Daoy (cell line): ENCODE measurements around the gene LKAAEAR1. TPM values are rescaled to one million over a fixed set of nuclear protein-coding genes. Genes with fewer than 3 reads are reported as not detected.

ENCODE experiments used
- DNase-seq: peaks from one replicate; pipeline ENCODE4 v3.0.0-alpha.2; 2015; ENCODE audit warnings: low read depth
- total RNA-seq: library from RNA; depleted of rRNA; stranded (reverse); fragments of >200 nt; shearing (Covaris generic); gene quantifications from 2 replicates; pipeline ENCODE4 v1.2.3, GENCODE V29; 2014

LKAAEAR1 gene
- total RNA-seq, 1 experiment from 2014 or later = not detected

DNA sequence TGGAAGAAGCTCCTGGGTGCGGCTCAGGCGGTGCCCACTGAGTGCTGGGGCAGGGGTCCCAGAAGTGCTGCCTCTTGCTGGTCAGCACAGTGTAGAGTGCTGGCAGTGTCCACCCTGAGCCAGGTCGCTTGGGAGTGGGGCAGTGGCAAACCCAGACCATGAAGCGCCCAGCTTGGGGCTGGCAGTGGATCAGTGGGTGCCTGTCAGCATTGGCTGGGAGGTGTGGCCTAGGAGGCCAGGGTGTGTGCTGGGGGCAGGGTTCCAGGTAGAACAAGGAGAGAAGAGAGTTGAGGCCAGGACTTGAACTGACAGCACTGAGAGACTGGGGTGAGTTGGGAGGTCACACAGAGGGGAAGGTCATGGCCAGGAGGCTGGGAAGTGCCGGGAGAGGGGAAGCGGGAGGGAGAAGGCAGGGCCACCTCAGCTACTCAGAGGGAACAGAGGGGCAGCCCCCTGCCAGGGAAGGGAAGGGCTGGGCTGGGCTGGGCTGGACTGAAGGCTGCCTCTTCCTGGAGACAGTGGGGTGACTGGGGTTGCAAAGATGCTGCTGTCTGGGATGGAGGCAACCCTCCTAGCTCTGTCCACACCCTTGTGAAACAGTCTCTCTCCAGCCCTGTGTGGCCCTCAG, 17.1 kb downstream of the LKAAEAR1 start:
- no peak for DNase-seq

DNA sequence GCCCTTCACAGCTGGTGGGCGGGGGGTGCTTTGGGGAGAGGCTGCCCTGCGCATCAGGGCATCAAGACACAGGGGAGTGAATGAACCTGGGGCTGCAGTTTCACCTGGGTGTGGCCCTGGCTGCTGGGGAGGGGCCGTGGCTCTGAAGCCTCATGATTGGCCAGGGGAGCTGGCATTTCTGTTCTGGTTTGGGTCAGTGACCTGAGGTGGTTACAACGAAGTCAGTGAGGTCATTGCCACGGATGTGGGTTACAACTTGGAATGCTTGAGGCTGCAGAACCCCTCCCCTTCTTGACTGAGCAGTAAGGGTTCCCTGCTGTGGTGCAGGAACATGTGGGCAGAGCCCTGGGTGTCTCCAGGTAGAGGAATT, 18.2 kb downstream of the LKAAEAR1 start:
- DNase-seq = peak; percentile 82

DNA sequence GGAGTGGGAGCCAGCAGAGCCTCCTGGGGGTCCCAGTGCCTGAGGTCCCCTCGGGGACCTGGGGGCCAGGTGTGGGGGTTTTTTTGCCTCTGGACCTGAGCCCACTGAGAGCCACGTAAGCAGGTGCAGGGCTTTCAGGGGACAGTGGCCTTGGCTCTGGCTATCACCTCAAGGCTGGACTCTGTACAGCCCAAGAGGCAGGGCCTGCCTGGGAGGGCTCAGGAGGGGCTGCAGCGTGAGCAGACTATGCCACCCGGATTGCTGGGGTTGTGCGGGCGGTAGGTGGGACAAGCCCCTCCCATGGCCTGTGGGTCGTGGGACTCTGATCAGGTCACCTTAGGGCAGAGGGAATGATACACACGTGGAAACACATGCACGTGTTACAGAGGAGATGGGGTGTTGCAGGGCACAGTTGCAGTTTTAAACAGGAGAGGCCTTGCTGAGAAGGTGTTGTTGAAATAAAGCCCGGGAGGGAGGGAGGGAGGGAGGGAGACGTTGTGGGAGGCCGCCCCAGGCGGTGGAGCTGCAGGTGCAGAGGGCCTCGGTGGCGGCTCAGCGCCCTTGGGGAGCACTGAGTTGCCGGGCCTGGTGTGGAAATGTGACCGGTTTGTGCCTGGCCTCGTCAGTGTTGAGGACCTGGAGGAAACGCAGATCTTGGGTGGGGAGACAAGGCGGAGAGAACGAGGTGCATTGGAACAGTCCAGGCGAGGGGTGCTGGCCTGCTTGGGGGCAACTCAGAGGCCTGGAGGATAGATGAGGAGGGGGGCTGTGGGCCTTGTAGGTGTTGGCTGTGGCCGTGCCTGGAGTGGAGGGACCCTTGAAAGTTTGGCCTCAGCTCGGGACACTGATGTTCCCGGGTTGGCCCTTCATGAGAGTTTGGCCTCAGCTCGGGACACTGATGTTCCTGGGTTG, 18.9 kb downstream of the LKAAEAR1 start:
- no peak for DNase-seq

DNA sequence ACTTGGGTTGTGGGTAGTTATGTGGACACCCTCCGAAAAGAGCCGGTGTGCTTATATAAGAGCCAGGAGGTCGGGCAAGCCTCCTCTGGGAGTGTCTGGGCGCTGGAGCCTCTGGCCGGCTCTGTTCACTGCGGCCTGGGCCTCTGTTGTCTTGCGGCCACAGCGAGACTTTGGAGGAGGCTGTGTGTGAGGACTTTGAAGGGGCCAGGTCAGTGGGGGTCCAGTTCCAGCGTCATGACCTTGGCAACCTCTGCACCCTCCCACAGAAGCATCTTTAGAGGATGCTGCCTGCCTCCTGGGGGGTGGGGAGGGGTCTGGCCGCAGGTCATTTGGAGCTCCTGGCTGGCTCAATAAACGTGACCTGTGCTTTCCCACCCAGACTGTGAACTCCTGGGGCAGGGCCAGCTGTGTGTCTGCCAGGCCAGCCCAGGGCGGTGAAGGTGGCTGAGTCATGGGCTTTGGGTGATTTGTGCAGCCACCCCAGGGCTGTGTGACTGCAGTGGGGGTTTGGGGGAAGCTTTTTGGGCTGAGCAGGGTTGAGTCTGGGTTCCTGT, 20.0 kb downstream of the LKAAEAR1 start:
- DNase-seq = peak; percentile 75

DNA sequence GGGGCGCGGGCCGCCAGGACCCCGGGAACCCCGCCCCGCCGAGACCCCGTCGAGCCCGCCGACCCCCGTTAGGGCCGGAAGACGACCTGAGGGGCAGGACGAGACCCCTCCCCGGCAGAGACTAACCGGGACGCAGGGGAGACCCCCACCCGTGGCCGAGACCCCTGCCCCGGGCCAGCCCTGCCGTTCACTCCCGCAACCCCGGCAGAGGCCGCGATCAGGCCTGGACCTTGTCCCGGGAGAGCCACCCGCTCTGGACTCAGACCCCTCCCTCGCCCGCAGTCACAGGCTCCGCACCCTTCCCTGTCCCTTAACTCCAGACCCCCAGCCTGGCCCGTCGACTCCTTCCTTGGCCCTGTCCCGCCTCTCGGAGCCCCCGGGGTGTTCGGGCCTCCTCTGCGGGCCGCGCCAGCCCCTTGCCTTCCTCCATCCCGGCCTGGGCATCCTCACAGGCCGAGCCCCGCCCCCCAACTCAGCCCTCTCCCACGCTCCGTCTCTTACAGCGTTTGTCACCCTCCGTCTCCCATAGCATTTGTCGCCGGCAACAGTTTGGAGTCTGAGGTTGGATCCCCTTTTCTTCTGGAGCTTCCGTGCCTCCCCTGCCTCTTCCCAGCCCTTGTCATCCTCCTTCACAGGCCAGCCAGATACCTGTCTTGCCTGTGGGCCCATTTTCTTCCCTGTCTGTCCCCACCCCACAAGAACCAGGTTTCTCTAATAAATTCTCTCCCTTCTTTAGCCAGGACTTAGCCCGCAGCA, 20.6 kb downstream of the LKAAEAR1 start:
- peak; percentile 34 for DNase-seq

DNA sequence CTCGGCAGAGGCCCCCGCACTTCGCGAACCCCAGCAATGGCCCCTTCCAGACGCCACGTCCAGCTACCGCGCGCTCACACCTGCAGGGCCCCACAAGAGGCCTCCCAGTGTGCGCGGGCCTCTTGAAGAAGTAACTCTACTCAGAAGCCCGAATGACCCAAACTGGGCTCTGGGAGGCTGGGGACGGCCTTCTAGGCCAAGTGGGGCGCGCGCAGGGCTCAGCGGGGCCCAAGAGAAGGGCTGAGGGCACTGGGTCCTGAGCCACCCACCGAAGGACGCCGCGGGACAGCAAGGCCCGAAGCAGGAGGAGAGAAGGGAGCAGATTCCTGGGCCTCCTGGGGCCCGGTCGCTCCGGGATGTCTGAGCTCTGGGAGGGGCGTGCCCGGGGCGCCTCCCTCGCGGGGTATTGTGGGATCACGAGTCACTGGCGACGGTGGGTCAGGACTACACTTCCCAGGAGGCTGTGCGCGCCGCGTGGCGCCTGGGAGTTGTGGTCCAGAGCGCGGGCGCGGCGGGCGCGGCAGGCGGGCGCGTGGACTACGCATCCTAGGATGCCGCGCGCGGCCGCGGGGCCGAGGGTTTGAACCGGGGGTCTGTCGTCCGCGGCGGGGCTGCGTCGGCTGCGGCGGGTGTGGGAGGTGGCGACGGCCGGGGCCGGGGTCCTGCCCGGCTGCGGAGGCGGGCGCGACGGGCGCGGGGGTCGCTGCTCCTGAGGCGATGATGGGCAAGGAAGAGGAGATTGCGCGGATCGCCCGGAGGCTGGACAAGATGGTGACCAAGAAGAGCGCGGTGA, 21.4 kb downstream of the LKAAEAR1 start, which contains the start of gene TCEA2:
TSS of gene TCEA2 (plus strand) at position 603 of the 793 bp plus-strand sequence. CDS start at position 718, 115 bp downstream.
- peak; percentile 97 for DNase-seq

DNA sequence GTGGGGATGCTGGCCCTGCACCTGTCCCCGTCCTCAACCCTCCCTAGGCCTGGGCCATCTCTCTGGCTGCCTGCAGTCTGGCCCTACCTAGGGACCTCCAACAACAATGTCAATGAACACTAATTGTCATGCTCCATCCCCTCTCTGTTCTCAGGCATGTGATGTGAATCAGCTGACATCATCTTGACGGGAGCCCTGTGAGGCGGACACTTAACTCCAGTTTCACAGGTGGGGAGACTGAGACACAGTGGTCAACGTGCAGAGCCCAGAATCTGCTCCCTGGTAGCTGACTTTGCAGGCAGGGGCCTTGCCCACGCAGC, 22.0 kb downstream of the LKAAEAR1 start:
- no peak for DNase-seq

DNA sequence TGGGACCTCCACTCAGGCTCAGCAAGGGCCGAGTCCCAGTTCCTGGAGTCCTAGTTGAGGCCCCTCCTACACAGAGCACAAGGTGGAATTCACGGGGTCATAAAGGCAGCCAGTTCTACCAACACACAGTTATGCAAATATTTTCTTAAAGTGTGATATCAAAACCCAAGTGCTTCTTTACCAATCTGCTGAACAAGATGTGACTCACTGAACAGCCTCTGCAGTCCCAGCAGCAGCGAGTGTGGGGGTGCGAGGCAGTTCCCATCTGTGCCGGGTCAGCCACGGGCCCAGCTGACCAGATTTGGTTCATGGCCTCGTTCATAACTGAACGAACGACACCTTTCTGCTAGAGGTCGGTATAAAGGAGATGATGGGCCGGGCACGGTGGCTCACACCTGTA, 25.7 kb downstream of the LKAAEAR1 start:
- DNase-seq = peak; percentile 52

DNA sequence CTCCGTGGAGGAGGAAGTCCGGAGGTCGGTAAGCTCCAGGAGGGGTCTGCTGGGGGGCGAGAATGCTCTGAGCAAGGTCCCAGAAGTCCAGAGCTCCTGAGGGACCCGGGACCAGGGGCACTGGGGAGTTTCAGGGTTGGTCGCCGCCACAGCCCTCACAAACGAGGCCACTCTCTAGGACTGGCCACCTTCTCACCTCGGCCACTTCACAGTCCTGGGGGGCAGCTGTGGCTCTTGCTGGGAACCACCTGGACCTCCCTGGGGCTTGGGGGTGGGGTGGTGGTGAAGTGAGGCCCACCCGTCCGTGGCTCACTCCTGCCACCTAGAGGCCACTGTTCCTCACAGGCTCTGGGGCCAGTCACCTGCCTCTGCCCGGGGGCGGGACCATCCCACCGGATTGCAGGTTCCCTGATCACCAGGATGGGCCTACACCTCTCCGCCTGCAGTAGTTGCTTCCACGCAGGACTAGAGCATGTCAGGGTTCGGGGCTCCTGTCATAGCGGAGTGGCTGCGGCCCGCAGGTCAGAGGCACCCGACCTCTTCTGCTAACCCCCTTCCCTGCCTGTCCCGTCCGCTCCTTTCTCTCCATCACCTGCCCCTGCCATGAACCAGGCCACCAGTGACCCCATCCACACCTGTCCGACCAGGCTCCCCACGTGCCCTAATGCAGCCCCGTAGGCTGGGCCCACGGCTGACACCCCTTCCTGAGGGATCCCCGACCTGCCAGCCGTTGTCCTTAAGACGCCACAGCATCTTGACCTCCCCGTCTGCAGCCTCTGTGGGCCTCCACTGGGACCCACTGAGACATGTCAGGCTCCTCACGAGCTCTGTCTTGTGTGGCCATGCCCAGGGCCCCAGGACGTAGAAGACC, 26.3 kb downstream of the LKAAEAR1 start:
- DNase-seq = peak; percentile 78

DNA sequence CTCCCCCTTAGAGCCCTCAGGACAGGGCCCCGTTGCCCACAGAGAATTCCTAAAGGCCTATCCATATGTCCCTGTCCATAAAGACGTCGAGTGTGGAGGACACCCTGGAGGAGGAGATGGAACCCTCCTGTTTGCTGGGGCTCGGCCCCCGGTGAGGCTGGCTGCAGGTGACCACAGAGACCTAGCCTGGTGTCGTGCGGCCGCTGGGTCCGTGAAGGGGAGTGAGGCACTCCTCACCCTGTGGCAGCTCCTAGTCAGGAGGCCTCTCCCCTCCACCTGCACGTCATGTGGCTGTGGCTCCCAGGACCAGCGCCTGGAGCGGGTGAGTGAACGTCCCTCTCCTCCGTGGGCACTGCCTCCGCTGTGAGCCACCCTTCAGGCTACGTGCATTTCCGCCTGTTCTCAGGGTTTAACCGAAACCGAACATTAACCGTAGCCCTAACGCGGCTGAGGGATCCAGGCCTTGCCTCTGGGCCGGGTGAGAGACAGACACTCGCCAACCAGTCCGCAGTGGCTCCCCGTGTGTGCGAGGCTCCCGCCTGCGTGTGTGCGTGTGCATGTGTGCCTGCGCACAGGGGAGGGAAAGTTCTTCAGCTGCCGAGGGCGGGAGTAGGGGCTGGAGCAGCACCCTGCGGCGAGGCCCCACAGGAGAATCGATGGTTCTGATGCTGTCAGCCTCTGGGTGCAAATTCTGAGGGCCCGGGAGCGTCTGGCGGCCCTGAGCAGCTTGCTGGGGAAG, 27.1 kb downstream of the LKAAEAR1 start:
- DNase-seq = no peak

DNA sequence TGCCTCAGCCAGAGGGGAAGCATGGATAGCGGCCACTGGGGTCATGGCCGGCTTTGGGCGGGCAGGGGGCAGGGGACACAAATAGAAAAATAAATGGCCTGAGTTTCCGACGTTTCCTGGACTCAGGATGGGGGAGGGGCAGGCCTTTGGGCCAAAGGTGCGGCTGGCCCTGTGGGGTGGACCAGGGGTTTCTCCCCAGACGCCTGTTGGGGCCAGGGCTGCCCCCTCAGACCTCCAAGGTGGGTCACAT, 27.6 kb downstream of the LKAAEAR1 start:
- no peak for DNase-seq

DNA sequence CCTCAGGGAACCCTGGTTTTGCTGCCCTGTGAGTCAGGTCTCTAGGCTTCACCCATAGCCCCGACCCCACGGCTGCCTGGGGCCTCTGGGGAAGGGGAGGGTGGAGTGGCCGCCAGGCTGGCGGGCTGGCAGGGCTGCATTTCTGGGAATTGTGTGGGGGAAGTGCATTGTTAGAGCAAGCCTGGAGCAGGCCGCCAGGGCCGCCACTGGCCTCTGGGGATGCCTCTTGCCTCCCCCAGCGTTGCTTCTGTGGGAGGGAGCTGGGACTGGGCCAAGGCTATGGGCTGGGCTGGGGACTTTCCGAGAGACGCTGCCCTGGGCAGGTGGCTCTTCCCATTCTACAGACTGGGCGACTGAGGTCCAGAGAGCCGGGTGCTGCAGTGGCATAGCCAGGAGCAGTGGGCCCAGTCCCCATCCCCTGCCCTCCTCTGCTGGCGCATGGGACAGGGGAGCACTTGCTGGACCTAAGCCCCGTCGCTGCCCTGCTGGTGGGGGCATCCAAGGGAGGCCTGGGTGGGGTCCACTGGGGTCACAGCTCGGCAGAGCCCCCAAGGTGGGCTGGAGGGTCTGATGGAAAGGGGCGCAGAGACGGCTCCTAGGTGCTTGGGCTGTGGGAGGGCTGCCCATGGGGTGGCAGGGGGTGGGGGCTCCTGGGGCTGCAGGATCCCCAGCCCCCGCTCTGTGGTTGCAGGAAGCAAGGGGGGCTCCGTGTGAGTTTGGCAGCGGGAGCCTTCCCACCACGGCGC, 28.1 kb downstream of the LKAAEAR1 start:
- peak; percentile 68 for DNase-seq

DNA sequence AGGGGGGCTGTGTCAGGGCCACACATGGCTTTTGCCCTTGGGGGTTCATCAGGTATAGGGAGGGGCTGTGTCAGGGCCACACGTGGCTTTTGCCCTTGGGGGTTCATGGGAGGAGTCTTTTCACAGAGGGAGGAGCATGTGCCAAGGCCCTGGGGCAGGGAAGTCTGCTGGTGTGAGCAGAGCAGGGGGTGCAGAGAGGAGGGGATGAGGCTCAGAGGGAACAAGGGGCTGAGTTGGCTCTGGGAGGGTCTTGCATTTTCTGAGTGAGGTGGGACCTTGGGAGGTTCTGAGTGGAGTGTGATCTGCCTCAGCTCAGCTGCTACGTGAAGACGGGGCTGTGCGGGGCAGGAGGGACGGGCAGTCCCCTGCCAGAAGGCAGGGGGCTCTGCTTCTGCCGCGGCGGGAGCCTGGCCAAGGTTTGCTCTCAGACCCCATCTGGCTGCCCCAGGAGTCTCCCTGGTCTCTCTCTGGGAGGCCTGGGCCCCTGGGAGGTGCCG, 28.8 kb downstream of the LKAAEAR1 start:
- no peak for DNase-seq

DNA sequence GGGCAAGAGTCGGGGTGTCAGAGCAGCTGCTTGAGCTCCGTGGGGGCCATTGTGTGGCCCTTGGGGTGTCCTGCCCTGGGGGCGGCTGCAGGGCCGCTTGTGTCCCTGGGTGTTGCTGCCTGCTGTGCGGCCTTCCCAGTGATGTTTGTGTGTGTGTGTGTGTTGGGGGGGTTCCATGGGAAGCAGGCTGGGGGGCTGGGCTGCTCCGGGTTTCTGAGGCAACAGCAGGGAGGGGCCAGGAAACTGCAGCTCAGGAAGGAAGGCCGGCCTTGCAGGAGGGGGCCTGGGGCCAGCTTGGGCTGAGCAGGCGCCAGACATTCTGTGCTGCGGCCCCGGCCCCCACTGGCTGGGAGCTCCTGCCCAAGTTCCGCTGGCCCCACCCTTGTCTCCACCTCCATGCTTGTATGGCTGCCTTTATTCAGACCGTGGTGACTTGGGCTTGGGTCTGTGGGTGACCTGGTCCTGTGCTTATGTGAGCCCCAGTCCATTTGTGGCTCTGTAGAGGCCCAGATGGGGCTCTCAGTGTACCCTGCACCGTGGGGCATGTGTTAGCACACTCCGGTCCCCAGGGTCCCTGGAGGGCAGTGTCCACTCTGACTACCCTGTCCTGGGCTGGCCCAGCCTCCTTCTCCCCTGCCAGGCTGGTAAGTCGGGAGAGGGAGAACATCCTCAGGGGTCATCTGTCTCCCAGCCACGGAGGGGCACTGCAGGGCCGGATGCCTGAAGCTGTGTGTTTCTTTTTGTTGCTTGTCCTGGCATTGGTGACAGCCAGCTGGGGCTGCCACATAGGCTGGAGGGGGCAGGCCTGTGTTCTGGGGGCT, 30.1 kb downstream of the LKAAEAR1 start:
- DNase-seq = peak; percentile 54

DNA sequence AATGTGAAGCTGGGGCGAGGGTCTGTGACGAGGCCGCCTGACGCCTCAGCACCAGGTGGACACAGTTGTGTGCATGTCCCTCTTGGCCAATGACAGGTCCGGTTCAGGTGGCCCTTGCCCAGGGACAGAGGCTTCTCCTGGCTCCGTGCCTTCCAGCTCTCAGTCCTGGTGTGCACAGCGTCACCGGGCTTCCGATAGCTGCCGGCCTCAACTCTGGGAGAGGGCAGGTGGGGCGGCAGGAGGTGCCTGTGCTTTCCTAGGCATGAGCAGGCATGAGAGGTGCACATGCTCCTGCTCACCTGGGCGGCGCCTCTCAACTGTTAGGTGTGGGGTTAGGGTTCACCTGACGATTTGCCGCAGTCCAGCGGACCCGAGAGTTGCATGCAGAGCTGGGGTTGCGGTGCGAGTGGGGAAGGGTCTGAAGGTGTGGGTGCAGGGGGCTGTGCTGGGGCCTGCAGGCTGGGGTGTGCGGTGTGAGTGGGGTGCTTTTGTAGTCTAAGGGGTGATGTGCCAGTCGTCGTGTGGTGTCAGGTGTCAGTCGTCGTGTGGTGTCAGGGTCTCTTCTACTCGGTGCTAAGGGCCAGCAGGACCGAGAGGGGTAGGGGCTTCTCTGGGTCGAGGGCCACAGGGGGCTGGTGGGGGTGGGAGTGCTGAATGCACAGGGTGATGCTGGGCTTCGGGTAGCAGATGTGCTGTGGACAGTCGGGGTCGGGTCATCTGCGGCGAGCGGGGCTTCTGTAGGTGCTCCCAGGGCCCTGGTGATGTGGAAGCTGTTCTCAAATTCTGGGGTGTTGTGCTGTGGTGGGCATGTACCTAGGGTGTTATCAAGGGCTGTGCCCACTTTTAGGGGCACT, 31.0 kb downstream of the LKAAEAR1 start:
- DNase-seq = no peak

DNA sequence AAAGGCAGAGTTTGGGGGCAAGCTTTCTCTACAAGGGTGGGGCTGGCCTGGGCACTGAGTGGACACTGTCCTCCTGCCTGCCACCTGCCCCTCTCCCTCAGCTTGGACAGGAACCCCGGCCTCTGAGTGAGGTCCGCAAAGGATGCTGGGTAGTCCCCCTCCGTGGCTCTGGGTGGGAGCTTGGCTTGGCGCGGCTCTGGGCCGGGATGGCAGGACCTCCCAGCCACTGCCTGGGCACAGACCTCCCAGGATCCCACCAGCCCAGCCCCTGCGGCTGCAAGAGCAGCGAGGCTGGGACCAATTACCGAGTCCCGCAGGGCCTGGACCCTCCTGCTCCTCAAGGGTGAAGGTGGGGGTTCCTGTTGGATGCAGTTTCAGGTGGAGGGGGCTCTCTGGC, 31.9 kb downstream of the LKAAEAR1 start:
- DNase-seq = no peak
